ENCODE measurements around the gene PIK3C2G.
"Not testable (repeated sequence)": the region's sequence is repeated elsewhere in the genome, so short reads cannot be mapped to it uniquely, and the experiment has no call there.

Gene PIK3C2G

GRCh38 chr12:18261273-18261672 is at the start of gene PIK3C2G:
Gene PIK3C2G, plus strand, starts transcription at chr12:18261518. Its CDS starts 20,564 bp downstream, at chr12:18282082.
- no peak for DNase-seq (ENCODE audit: low spot score)

GRCh38 chr12:18217966-18218365 is 43.4 kb upstream of the PIK3C2G start:
- no peak for DNase-seq (ENCODE audit: low spot score)

GRCh38 chr12:18221726-18222125 is 39.6 kb upstream of the PIK3C2G start:
- DNase-seq (ENCODE audit: low spot score): no peak

- no peak for DNase-seq (ENCODE audit: low spot score)
These were observed 38.6 kb upstream of the PIK3C2G start for GRCh38 chr12:18222699-18223098.

- no peak for DNase-seq (ENCODE audit: low spot score)
These were observed 36.6 kb upstream of the PIK3C2G start for GRCh38 chr12:18224745-18225144.

GRCh38 chr12:18239526-18239925 is 21.8 kb upstream of the PIK3C2G start:
- no peak for DNase-seq (ENCODE audit: low spot score)

GRCh38 chr12:18242380-18243089 is 18.8 kb upstream of the PIK3C2G start:
- DNase-seq (ENCODE audit: low spot score): no peak

GRCh38 chr12:18243238-18243637 is 18.1 kb upstream of the PIK3C2G start:
- no peak for DNase-seq (ENCODE audit: low spot score)

GRCh38 chr12:18246066-18246465 is 15.3 kb upstream of the PIK3C2G start:
- DNase-seq (ENCODE audit: low spot score): no peak

- no peak for DNase-seq (ENCODE audit: low spot score)
These were observed 10.9 kb upstream of the PIK3C2G start for GRCh38 chr12:18250313-18250916.

GRCh38 chr12:18254081-18254480 is 7.2 kb upstream of the PIK3C2G start:
- no peak for DNase-seq (ENCODE audit: low spot score)

GRCh38 chr12:18255004-18255403 is 6.3 kb upstream of the PIK3C2G start:
- DNase-seq (ENCODE audit: low spot score): not testable (repeated sequence)

- DNase-seq (ENCODE audit: low spot score): no peak
These were observed 4.1 kb upstream of the PIK3C2G start for GRCh38 chr12:18257251-18257650.

GRCh38 chr12:18258929-18259328 is 2.4 kb upstream of the PIK3C2G start:
- DNase-seq (ENCODE audit: low spot score): no peak

- no peak for DNase-seq (ENCODE audit: low spot score)
These were observed 1.2 kb upstream of the PIK3C2G start for GRCh38 chr12:18259906-18260682.

- no peak for DNase-seq (ENCODE audit: low spot score)
These were observed 588 bp downstream of the PIK3C2G start for GRCh38 chr12:18261906-18262305.

- DNase-seq (ENCODE audit: low spot score): no peak
These were observed 1.2 kb downstream of the PIK3C2G start for GRCh38 chr12:18262514-18262913.

- no peak for DNase-seq (ENCODE audit: low spot score)
These were observed 3.3 kb downstream of the PIK3C2G start for GRCh38 chr12:18264581-18265075.

- DNase-seq (ENCODE audit: low spot score): no peak
These were observed 6.2 kb downstream of the PIK3C2G start for GRCh38 chr12:18267427-18268099.

GRCh38 chr12:18270958-18271460 is 9.7 kb downstream of the PIK3C2G start:
- DNase-seq (ENCODE audit: low spot score): no peak

GRCh38 chr12:18275981-18276380 is 14.7 kb downstream of the PIK3C2G start:
- no peak for DNase-seq (ENCODE audit: low spot score)

GRCh38 chr12:18277196-18277595 is 15.9 kb downstream of the PIK3C2G start:
- no peak for DNase-seq (ENCODE audit: low spot score)
